OCI-LY3 (cell line): ENCODE measurements around the gene PDCD2L.

Source experiments
- H2AFZ ChIP-seq: fragments of 200-600, 300-600 bp; shearing (Covaris generic); 2 replicates; pipeline ENCODE4 v1.6.0; 2014; ENCODE audit warnings: antibody characterized with exemption, low read depth, low read length
- H3K27ac ChIP-seq: fragments of 200-600, 300-600 bp; sonication (generic); 2 replicates; pipeline ENCODE4 v1.5.1; 2014; ENCODE audit warnings: mild to moderate bottlenecking, low read length, moderate library complexity, mixed read lengths
- H3K27me3 ChIP-seq: fragments of 200-600, 300-600 bp; sonication (generic); 2 replicates; pipeline ENCODE4 v1.6.1; 2014; ENCODE audit warnings: low read depth, low read length, mixed read lengths
- H3K36me3 ChIP-seq: fragments of 200-600, 300-600 bp; sonication (generic); replicated peaks from 2 replicates; pipeline ENCODE3; 2014; ENCODE audit warnings: low read depth, low read length, mixed read lengths
- H3K4me1 ChIP-seq: fragments of 300-600, 200-600 bp; sonication (generic); 2 replicates; pipeline ENCODE4 v1.6.1; 2014; ENCODE audit warnings: low read length, mixed read lengths
- H3K4me2 ChIP-seq: fragments of 200-600, 300-600 bp; sonication (generic); 2 replicates; pipeline ENCODE4 v1.6.1; 2014; ENCODE audit warnings: low read length, mixed read lengths
- H3K4me3 ChIP-seq: fragments of 300-600, 200-600 bp; sonication (generic); 2 replicates; pipeline ENCODE4 v1.5.1; 2014; ENCODE audit warnings: antibody characterized with exemption, mild to moderate bottlenecking, low read length, moderate library complexity
- H3K79me2 ChIP-seq: fragments of 300-600, 200-600 bp; shearing (Covaris generic); 2 replicates; pipeline ENCODE4 v1.6.1; 2014; ENCODE audit warnings: mild to moderate bottlenecking, low read length, mixed read lengths
- H3K9ac ChIP-seq: fragments of 300-600, 200-600 bp; shearing (Covaris generic); 2 replicates; pipeline ENCODE4 v1.6.0; 2014; ENCODE audit warnings: mild to moderate bottlenecking, low read length, moderate library complexity
- H3K9me3 ChIP-seq: fragments of 200-600, 300-600 bp; shearing (Covaris generic); 2 replicates; pipeline ENCODE4 v1.6.1; 2014; ENCODE audit warnings: low read length, mixed read lengths; ENCODE audit not compliant: insufficient read depth
- H4K20me1 ChIP-seq: fragments of 200-600, 300-600 bp; sonication (generic); 2 replicates; pipeline ENCODE4 v1.6.1; 2016; ENCODE audit warnings: low read length, mixed read lengths; ENCODE audit not compliant: insufficient read depth
- EZH2phosphoT487 ChIP-seq: fragments of 200-600 bp; shearing (Covaris generic); IDR thresholded peaks from 2 replicates; pipeline ENCODE4 v1.6.1; 2018; ENCODE audit warnings: antibody characterized with exemption, mixed run types, low read depth
- TF ChIP-seq, protein P1 (sequence below): fragments of 200-600, 300-600 bp; sonication (generic); IDR thresholded peaks from 2 replicates; pipeline ENCODE4 v1.5.1; 2014; ENCODE audit warnings: antibody characterized with exemption, low read length, low read depth

Gene PDCD2L

DNA sequence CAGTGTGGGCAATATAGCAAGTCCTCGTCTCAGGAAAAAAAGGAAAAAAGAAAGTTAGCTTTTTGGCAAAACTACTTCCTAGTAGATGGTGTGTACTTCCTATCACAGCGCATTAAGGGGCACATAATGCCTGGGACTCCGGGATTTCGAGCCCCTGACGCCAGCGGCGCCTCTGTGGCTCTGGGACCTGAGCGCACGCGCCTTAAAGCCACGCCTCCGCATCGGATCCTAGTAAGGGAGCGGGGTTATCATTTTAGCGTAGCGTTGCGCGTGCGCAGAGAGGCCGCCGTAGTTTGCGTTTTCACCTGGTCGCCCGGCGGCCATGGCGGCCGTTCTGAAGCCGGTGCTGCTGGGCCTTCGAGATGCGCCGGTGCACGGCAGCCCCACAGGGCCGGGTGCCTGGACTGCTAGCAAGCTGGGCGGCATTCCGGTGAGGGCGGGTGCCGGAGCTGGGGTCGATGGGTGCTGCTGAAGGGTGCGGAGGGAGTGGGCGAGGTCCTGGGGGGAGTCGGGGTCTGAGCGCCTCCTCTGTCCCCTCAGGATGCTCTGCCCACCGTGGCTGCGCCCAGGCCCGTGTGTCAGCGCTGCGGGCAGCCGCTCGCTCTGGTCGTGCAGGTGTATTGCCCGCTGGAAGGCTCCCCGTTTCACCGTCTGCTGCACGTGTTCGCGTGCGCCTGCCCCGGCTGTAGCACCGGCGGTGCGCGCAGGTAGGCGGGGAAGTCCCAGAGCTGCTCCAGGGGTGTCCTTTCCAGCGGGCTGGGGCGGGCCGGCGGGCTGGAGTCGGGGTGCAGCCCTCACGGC is at the start of gene PDCD2L:
Gene PDCD2L (plus strand): TSS at position 291 of the 801 bp plus-strand sequence. CDS start 32 bp downstream, at position 323.
- Histone ChIP-seq H3K4me3 (peak within 1 kb of the TSS; percentile 95), H3K36me3 (peaks cover 29% of the 10 kb centered on the region), H3K4me1 (peaks cover 30% of the 10 kb centered on the region), H4K20me1 (0 out of 2 replicates have a peak, but pooled peaks cover 11% of the 10 kb centered on the region), H3K4me2 (peak within 1 kb of the TSS; percentile 81), H3K27me3 (no peaks in the 10 kb centered on the region), H3K79me2 (peaks cover 51% of the 10 kb centered on the region), H3K9me3 (no peaks in the 10 kb centered on the region), H2AFZ (peak within 1 kb of the TSS; percentile 74), H3K27ac (peak within 1 kb of the TSS; percentile 44), H3K9ac (peak within 1 kb of the TSS; percentile 78)
- TF ChIP-seq, protein P1, sequence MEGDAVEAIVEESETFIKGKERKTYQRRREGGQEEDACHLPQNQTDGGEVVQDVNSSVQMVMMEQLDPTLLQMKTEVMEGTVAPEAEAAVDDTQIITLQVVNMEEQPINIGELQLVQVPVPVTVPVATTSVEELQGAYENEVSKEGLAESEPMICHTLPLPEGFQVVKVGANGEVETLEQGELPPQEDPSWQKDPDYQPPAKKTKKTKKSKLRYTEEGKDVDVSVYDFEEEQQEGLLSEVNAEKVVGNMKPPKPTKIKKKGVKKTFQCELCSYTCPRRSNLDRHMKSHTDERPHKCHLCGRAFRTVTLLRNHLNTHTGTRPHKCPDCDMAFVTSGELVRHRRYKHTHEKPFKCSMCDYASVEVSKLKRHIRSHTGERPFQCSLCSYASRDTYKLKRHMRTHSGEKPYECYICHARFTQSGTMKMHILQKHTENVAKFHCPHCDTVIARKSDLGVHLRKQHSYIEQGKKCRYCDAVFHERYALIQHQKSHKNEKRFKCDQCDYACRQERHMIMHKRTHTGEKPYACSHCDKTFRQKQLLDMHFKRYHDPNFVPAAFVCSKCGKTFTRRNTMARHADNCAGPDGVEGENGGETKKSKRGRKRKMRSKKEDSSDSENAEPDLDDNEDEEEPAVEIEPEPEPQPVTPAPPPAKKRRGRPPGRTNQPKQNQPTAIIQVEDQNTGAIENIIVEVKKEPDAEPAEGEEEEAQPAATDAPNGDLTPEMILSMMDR: no peak
- no peak for TF ChIP-seq EZH2phosphoT487

DNA sequence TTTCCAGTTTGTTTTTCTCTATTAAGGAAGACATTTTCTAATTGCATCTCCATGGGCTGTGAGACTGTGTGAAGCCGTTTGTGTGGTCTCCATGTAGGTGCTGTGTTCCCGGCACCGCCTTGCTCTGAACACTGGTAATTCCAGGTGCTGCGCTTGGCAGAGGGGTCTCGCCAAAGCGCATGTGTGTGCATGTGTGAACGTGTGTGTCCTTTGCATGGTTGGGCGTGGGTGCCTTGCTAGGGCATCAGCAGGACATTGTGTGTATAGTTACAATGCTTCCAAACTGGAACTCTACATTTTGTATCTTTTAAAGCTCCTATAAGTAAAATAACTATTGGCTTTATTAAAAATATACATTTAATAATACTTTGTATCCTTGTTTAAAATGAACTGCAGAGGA is 49.0 kb upstream of the PDCD2L start:
- no peaks in the 10 kb centered on the region for H3K9me3 ChIP-seq
- no peaks in the 10 kb centered on the region for H3K79me2 ChIP-seq
- no peak for TF ChIP-seq EZH2phosphoT487
- TF ChIP-seq, protein P1: no peak
- H3K4me3 ChIP-seq: no peak overlapping the region
- H3K27me3 ChIP-seq: no peaks in the 10 kb centered on the region
- H3K9ac ChIP-seq: no peak overlapping the region
- H2AFZ ChIP-seq: no peak overlapping the region
- no peaks in the 10 kb centered on the region for H4K20me1 ChIP-seq
- peaks cover 8% of the 10 kb centered on the region for H3K36me3 ChIP-seq
- H3K4me2 ChIP-seq: no peak overlapping the region
- H3K27ac ChIP-seq: no peak overlapping the region
- peaks cover 28% of the 10 kb centered on the region for H3K4me1 ChIP-seq

DNA sequence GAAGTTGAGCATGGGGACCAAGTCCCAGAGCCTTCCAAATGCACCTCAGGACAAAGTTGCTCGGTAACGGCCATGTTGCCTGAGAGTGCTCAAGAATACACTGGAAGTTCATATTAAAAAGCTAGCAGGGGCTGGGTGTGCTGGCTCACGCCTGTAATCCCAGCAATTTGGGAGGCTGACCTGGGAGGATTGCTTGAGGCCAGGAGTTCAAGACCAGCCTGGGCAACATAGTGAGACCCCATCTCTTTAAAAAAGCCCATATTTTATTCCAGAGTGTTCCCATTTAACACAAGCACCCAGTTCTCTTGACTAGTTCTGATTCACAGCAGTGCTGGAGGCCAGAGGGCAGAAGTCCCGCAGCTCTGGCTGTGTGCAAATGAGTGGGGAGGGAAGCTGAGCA is 47.3 kb upstream of the PDCD2L start:
- Histone ChIP-seq H4K20me1 (no peaks in the 10 kb centered on the region), H3K27ac (no peak overlapping the region), H3K4me3 (no peak overlapping the region), H3K27me3 (no peaks in the 10 kb centered on the region), H3K9me3 (no peaks in the 10 kb centered on the region), H3K36me3 (peaks cover 8% of the 10 kb centered on the region), H2AFZ (no peak overlapping the region), H3K9ac (no peak overlapping the region), H3K79me2 (no peaks in the 10 kb centered on the region), H3K4me1 (peaks cover 33% of the 10 kb centered on the region), H3K4me2 (no peak overlapping the region)
- TF ChIP-seq EZH2phosphoT487: no peak
- TF ChIP-seq, protein P1: no peak

DNA sequence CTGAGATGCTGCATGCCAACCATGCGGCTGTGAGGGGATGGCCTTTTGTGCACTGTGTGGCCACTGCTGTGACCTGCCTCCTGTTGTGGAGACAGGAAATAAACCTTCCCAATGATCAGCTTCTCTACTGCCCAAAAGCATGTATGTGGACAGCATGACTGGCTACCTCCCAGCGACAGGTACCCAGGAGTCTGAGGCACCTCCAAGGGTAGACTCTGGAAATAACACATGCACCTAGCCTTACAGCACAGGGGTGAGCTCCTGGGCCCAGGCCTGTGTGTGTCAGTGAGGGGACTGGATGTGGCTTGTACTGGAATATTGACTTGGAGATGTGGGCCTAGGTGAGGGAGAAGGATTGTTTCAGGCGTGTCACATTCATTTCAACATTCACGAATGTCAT is 46.8 kb upstream of the PDCD2L start:
- H3K9ac ChIP-seq: no peak overlapping the region
- H3K4me3 ChIP-seq: no peak overlapping the region
- TF ChIP-seq, protein P1: no peak
- no peak for TF ChIP-seq EZH2phosphoT487
- H4K20me1 ChIP-seq: no peaks in the 10 kb centered on the region
- no peaks in the 10 kb centered on the region for H3K9me3 ChIP-seq
- no peak overlapping the region for H2AFZ ChIP-seq
- no peaks in the 10 kb centered on the region for H3K79me2 ChIP-seq
- H3K27me3 ChIP-seq: no peaks in the 10 kb centered on the region
- H3K4me2 ChIP-seq: no peak overlapping the region
- H3K27ac ChIP-seq: no peak overlapping the region
- peaks cover 33% of the 10 kb centered on the region for H3K4me1 ChIP-seq
- H3K36me3 ChIP-seq: peaks cover 8% of the 10 kb centered on the region
